GM18498 (cell line): ENCODE measurements around the gene FTMT.
"Not testable (repeated sequence)": the region's sequence is repeated elsewhere in the genome, so short reads cannot be mapped to it uniquely, and the experiment has no call there.

Source experiments
- ATAC-seq: cut with Tn5 transposase; IDR thresholded peaks from one replicate; pipeline ENCODE4 v1.9.1; 2021; ENCODE audit warnings: mild to moderate bottlenecking, moderate library complexity; ENCODE audit not compliant: unreplicated experiment

Gene FTMT

DNA sequence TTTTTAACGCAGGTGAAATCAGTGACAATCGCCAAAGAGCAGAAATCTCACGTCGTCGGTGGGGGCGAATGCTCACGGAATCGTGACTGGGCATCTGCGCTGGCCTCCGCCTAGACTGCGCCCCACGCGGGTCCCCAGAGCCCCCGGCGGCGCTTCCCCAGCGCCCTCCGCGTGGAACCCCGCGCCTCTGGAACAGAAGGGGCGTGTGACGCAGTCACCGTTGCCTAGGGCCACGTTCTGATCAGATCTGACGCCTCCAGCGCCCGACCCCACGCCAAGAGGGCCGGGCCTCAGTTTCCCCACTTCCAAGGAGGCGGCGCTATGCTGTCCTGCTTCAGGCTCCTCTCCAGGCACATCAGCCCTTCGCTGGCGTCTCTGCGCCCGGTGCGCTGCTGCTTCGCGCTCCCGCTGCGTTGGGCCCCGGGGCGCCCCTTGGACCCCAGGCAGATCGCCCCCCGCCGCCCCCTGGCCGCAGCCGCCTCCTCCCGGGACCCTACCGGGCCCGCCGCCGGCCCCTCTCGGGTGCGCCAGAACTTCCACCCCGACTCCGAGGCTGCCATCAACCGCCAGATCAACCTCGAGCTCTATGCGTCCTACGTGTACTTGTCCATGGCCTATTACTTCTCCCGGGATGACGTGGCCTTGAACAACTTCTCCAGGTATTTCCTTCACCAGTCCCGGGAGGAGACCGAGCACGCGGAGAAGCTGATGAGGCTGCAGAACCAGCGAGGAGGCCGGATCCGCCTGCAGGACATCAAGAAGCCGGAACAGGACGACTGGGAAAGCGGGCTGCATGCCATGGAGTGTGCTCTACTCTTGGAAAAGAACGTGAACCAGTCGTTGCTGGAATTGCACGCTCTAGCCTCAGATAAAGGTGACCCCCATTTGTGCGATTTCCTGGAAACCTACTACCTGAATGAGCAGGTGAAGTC lies at the start of gene FTMT:
FTMT (plus strand) TSS at position 240 of the 932 bp plus-strand sequence; CDS start at position 322, 82 bp downstream.
- ATAC-seq, result no peak

GRCh38 chr5:121805251-121805650 lies 46.4 kb upstream of the FTMT start:
- ATAC-seq, result not testable (repeated sequence)

- ATAC-seq, result no peak
Measured at GRCh38 chr5:121805911-121806310, 45.8 kb upstream of the FTMT start.

GRCh38 chr5:121816164-121816563 lies 35.5 kb upstream of the FTMT start:
- no peak for ATAC-seq

GRCh38 chr5:121819682-121820261 lies 31.9 kb upstream of the FTMT start:
- no peak for ATAC-seq

DNA sequence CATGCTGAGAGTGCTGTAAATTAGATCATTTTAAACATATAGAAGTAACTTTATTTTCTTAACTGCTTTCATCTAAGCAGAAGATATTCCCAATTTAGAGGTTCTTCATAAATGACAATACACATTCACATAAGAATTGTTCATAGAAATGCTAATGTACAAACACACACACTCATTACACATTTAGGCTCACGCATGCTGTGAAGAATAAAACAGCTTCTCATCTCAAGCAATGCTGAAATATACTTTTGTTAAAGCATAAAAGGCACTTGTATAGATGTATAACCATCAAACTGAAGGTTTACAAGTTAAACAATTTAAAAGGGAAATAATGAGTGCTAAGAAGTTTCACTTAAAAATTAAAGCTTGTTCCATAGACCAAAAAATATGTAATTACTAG lies 18.1 kb upstream of the FTMT start:
- ATAC-seq, result no peak

DNA sequence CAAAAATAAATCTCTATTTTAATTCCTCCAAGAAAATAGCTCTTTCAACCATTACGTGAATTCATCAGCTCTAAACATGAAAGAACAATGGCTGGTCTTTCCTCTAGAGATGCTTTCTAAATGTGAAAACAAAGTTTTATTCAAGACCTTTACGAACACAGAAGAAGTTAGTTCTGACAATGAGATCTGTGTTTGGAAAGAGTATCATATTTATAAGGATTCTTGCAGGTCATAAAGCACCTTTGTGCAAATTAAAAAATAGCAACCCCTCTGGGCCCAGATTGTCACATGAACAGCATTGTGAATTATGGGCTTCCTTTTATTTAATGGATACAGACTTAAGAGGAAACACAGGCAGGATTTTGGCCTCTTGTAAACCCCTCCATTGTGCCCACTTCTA lies 17.7 kb upstream of the FTMT start:
- no peak for ATAC-seq

DNA sequence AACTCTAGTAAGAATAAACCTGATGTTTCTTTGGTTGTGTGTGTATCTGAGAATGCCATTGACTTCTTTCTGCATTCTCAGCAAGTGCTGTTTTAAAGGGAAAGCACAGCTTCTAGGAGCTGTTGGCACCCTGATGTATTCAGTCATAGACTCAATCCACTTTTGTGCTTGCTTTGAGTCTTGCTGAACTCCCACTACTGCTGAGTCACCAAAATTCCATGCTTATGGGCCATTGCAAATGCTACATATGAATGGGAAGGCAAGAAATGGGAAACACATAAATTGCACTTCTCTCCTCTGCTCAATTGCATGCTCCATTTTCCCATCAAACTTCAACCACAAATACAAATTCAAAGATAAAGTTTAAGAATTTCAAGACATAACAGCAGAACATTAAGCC lies 9.8 kb upstream of the FTMT start:
- no peak for ATAC-seq

DNA sequence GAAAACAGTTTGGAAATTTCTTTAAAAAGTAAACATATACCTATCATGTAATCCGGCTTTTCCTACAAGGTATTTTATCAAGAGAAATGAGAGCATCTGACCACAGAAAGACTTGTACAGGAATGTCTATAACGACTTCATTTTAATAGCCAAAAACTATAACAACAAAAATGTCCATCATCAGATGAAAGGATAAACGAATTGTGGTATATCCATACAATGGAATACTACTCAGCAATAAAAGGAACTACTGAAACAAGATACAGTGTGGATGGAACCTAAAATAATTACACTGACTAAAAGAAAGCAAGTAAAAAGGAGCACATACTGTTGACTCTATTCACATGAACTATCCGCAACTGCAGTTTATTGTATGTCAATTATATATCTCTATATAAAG lies 1.4 kb upstream of the FTMT start:
- ATAC-seq, result no peak

DNA sequence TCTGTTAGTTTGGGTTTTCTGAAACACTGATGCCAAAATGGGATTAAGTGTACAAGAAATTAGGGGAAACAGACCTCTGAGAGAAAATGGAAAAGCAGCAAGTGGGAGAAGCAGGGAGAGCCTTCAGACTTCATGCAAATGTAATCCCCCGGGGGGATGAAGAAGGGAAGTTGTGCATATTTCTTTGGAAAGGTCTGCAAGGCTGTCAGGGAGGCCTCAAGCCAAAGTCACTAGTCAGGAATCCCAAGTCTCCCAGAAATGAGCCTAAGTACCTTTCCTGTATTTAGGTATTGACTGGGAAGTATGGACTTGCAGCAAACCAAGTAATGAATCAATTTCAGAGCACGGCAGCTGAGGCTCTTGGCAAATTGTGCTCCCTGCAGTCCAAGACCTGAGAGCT lies 2.2 kb downstream of the FTMT start:
- ATAC-seq, result no peak

GRCh38 chr5:121862801-121863200 lies 11.1 kb downstream of the FTMT start:
- no peak for ATAC-seq

DNA sequence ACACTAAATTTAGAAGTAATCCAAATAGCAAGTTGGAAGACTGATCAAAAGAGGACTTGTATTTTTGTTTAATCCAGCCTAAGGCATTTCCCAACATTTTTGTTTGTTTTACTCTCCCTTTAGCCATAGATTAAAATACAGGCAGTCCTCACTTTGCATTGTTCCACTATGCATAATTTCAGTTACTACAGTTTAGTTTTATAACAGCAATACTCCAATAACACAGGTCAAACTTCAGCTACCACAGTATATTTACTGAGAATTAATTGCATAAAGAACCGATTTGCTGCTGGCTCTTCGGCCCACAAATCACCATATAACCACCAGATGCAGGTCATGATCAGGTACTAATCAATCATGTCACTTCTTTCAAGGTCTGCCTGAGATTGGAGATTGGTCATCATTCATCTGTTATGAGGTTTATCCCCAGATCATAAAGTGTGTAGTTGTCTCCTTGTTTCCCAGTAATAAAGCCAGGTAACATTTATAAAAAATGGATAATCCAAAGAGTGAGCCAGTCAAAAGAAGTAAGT lies 12.1 kb downstream of the FTMT start:
- ATAC-seq, result no peak

DNA sequence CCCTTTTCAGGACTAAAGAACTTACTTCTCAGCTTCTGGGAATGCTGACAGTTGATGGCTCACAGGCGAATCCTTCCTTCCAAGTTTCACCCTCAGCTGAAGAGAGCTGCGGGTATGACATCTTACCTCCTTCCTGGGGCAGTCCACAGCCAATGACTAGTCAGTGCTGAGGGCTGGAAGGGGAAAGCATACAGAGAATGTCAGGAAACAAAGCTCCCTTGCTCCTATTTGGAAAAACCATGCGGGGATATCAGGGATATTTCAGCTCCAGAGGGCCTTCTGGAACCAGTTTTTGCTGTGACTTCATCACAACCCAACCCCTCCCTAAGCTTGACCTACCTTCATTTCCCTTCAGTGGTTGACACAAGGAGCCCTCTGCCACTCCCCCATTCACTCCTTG lies 15.7 kb downstream of the FTMT start:
- ATAC-seq, result no peak

DNA sequence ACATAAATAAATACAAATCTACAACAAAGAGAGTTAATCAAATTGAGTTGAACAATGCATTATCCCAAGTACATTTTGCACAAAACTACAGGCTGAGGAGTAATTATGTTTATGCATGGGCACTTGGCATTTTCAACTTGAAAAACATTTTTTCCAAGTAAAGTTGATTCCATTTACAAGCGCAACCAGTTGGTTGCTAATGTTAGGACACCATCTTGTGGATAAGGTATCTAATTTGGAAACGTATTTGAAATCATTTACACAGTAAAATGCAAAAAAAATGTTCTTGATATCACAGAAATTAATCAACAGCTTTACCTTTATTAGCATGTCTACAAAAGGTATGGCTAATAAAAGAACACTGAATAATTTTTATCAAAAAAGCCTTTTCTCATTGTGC lies 18.8 kb downstream of the FTMT start:
- no peak for ATAC-seq

GRCh38 chr5:121872856-121873255 lies 21.2 kb downstream of the FTMT start:
- ATAC-seq, result no peak

GRCh38 chr5:121873409-121873808 lies 21.7 kb downstream of the FTMT start:
- no peak for ATAC-seq

- no peak for ATAC-seq
Measured at GRCh38 chr5:121885630-121886029, 33.9 kb downstream of the FTMT start.

GRCh38 chr5:121887727-121888126 lies 36.0 kb downstream of the FTMT start:
- ATAC-seq, result no peak

DNA sequence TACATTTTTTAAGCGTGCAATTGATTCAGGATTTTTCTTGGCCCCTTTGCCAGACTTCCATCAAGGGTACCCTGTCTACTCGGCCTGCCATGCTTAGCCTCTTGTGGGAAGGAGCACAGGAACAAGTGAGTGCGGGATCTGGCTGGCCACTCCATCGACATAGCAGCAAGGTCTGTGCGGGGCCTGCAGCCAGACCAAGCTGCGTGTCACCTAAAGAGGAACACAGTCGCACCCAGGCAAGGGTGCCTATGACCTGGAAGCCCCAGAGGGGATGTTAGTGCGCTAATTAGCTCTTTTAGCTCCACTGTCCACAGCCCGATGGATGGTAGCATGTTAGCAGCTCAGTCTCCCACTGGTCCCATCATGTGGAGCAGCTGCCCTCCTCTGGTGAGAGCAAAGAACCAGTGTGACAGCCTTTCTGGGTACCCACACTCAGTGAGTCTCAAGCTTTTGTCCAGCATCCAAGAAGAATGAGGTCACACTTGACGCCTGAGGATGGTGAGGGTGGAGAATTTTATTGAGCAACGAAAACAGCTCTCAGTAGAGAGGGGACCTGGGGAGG lies 38.7 kb downstream of the FTMT start:
- ATAC-seq, result no peak

DNA sequence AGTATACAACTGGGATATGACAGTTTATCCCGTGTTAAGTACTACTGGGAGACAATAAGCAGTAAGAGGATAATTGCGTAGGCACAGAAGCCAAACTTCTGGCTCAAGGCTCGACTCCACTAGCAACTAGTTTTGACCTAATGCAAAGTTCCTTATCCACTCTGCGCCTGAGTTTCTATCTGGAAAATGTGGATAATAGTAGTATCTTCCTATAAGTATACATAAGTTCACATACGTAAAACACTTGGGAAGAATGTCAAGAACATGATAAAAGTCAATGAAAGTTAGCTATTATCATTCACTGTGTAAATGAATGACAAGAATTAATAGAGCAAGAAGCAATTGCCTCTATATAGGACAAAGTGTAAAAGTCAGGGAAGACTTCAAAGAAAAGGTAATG lies 45.7 kb downstream of the FTMT start:
- no peak for ATAC-seq

GRCh38 chr5:121899346-121899745 lies 47.7 kb downstream of the FTMT start:
- no peak for ATAC-seq
